Uterus (tissue), 4 donors: ENCODE measurements around the gene YJEFN3. TPM values are rescaled to one million over a fixed set of nuclear protein-coding genes. Genes with fewer than 3 reads are reported as not detected.

Experiments used
- DNase-seq, 2 donors: peaks; one replicate each; pipeline ENCODE4 v3.0.0-alpha.2; 2019 to 2020
- H3K27ac ChIP-seq, 2 donors: fragments of 200-600 bp; sonication (generic); 1 replicate in 1 of 2; 2 replicates in 1 of 2; pipeline ENCODE4 v1.5.1; 2016 to 2018
- H3K27me3 ChIP-seq, 2 donors: fragments of 200-600 bp; sonication (generic); one replicate each; pipeline ENCODE4 v1.5.1; 2018 to 2019; ENCODE audit warnings: control low read depth in 1 of 2
- H3K36me3 ChIP-seq, 2 donors: fragments of 200-600 bp; sonication (generic); one replicate each; pipeline ENCODE4 v1.5.1; 2019; ENCODE audit warnings: control low read depth in 1 of 2
- H3K4me1 ChIP-seq, 2 donors: fragments of 200-600 bp; sonication (generic); one replicate each; pipeline ENCODE4 v1.5.1; 2018 to 2019; ENCODE audit warnings: control low read depth in 1 of 2
- H3K4me3 ChIP-seq, 2 donors: fragments of 200-600 bp; sonication (generic); 1 replicate in 1 of 2; 2 replicates in 1 of 2; pipeline ENCODE4 v1.5.1; 2018 to 2019; ENCODE audit warnings: mild to moderate bottlenecking in 1 of 2
- H3K9me3 ChIP-seq, 2 donors: fragments of 200-600 bp; sonication (generic); one replicate each; pipeline ENCODE4 v1.5.1; 2019; ENCODE audit warnings: control low read depth in 1 of 2
- CTCF ChIP-seq, 4 experiments: fragments of 200-600 bp in 2 of 4; fragments of 450-650 bp in 2 of 4; sonication (generic) in 2 of 4; IDR thresholded peaks; one replicate each; pipeline ENCODE4 v1.5.1; 2016 to 2019; ENCODE audit warnings: antibody characterized with exemption in 4 of 4, mild to moderate bottlenecking in 2 of 4, moderate library complexity in 1 of 4
- POLR2A ChIP-seq, 2 donors: fragments of 450-650 bp; IDR thresholded peaks; one replicate each; pipeline ENCODE4 v1.6.1; 2016; ENCODE audit warnings: antibody characterized with exemption in 2 of 2, mild to moderate bottlenecking in 1 of 2, moderate library complexity in 1 of 2
- intact Hi-C: fragments of 100-400 bp; cut with DNase I; formaldehyde crosslinking; loops from one replicate; pipeline ENCODE4 v1.15.1; 2023; ENCODE audit warnings: low total_unique reads
- total RNA-seq, 4 donors: library from RNA; depleted of rRNA in 3 of 4; stranded (reverse); fragments of >200 nt in 3 of 4; gene quantifications; one replicate each; pipeline versions ENCODE4 v1.1.0 to v1.2.4, GENCODE V29; 2014 to 2023
- donor health status: DM: yes; HTN: yes; CAD: no.

Gene YJEFN3
- total RNA-seq, 4 donors from 2014 or later, result 1.5 to 6.8 (median 2.9) TPM; not detected in 1

GRCh38 chr19:19500975-19501644 lies 27.6 kb upstream of the YJEFN3 start:
- DNase-seq, result no peak
- H3K36me3 ChIP-seq, result no peaks in the 10 kb centered on the region
- H3K9me3 ChIP-seq, result no peaks in the 10 kb centered on the region
- TF ChIP-seq POLR2A (IDR thresholded peaks at IDR 0.05) (no peak), CTCF (IDR thresholded peaks at IDR 0.05) (no peak)
- no peak overlapping the region for H3K27ac ChIP-seq
- H3K4me1 ChIP-seq, result no peaks in the 10 kb centered on the region
- no peak overlapping the region for H3K4me3 ChIP-seq
- intact Hi-C loops, result no loop called here
- H3K27me3 ChIP-seq, result no peaks in the 10 kb centered on the region

GRCh38 chr19:19501798-19502197 lies 26.9 kb upstream of the YJEFN3 start:
- Histone ChIP-seq H3K4me3 (no peak overlapping the region), H3K4me1 (no peaks in the 10 kb centered on the region), H3K9me3 (no peaks in the 10 kb centered on the region), H3K27me3 (no peaks in the 10 kb centered on the region), H3K36me3 (no peaks in the 10 kb centered on the region), H3K27ac (no peak overlapping the region)
- TF ChIP-seq CTCF (IDR thresholded peaks at IDR 0.05) (no peak), POLR2A (IDR thresholded peaks at IDR 0.05) (no peak)
- intact Hi-C loops, result no loop called here
- DNase-seq, result no peak

GRCh38 chr19:19502281-19502680 lies 26.4 kb upstream of the YJEFN3 start:
- Histone ChIP-seq H3K4me3 (no peak overlapping the region), H3K36me3 (no peaks in the 10 kb centered on the region), H3K27ac (no peak overlapping the region), H3K27me3 (no peaks in the 10 kb centered on the region), H3K4me1 (no peaks in the 10 kb centered on the region), H3K9me3 (no peaks in the 10 kb centered on the region)
- no peak for DNase-seq
- TF ChIP-seq POLR2A (IDR thresholded peaks at IDR 0.05) (no peak), CTCF (IDR thresholded peaks at IDR 0.05) (no peak)
- intact Hi-C loops, result no loop called here

- no peak for TF ChIP-seq CTCF (IDR thresholded peaks at IDR 0.05)
- TF ChIP-seq POLR2A (IDR thresholded peaks at IDR 0.05), result no peak
- Histone ChIP-seq H3K4me1 (no peaks in the 10 kb centered on the region), H3K4me3 (no peak overlapping the region), H3K27me3 (no peaks in the 10 kb centered on the region), H3K36me3 (no peaks in the 10 kb centered on the region), H3K9me3 (no peaks in the 10 kb centered on the region), H3K27ac (no peak overlapping the region)
- intact Hi-C loops, result no loop called here
- DNase-seq, result no peak
Measured at GRCh38 chr19:19502808-19503602, 25.7 kb upstream of the YJEFN3 start.
